GM18505 (cell line): ENCODE data around the gene PRR12.

ENCODE experiments used
- ATAC-seq: cut with Tn5 transposase; IDR thresholded peaks from one replicate; pipeline ENCODE4 v1.9.1; 2021; ENCODE audit not compliant: unreplicated experiment
- POLR2A ChIP-seq: IDR thresholded peaks from 4 replicates; pipeline ENCODE4 v1.6.1; 2011; ENCODE audit warnings: borderline replicate concordance; ENCODE audit not compliant: insufficient read depth, insufficient read length; ENCODE audit errors: extremely low read depth

The PRR12 gene

DNA sequence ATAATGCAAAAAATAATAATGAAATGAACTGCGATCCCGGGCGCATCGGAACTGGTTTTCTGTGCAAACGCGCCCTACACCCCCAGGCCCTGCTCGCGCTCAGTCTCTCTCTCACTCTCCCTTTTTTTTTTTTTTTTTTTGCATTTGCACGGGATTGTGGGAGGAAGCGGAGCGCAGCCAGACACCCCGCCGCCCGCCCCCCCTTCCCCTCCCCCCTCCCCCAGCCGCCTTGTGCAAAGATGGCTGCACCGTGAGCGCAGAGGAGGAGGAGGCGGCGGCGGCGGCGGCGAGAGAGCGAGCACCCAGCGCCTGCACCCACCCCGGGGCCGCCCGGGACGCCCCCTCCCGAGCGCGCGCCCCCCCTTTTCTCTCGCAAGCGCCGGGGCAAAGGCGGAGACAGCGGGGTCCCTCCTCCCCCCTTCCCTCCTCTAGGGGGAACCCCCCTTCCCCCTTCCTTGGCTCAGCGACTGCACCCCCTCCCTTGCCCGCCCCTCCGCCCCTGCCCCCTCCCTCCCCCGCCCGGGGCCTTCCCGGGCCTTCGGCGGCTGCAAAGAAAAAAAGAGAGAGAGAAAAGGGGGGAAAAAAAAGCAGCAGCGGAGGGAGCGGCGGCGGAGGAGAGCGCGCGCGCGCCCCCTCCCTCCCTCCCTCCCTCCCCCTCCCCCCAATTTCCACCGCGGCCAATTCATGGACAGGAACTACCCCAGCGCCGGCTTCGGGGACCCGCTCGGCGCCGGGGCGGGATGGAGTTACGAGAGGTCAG, at the start of gene PRR12:
Gene PRR12 (plus strand): TSS at position 212 of the 760 bp plus-strand sequence. CDS start 473 bp downstream, at position 685.
- TF ChIP-seq POLR2A, result no peak
- ATAC-seq, result no peak

- ATAC-seq, result no peak
- TF ChIP-seq POLR2A, result no peak
Measured at GRCh38 chr19:49541914-49542313, 49.1 kb upstream of the PRR12 start.

DNA sequence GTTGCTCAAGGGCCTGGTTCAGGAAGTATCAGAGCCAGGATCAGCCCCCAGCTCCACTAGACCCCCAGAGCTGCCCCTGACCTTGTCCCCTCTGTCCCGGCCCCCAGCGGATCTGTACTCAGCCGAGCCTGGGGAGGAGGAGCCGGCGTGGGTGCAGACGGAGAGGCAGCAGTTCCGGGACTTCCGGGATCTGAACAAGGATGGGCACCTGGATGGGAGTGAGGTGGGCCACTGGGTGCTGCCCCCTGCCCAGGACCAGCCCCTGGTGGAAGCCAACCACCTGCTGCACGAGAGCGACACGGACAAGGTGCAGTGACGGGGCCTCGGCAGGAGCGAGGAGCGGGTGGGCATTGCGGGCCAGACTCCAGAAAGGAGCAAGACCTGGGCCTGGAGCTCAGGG, 48.5 kb upstream of the PRR12 start:
- TF ChIP-seq POLR2A, result no peak
- ATAC-seq, result no peak

DNA sequence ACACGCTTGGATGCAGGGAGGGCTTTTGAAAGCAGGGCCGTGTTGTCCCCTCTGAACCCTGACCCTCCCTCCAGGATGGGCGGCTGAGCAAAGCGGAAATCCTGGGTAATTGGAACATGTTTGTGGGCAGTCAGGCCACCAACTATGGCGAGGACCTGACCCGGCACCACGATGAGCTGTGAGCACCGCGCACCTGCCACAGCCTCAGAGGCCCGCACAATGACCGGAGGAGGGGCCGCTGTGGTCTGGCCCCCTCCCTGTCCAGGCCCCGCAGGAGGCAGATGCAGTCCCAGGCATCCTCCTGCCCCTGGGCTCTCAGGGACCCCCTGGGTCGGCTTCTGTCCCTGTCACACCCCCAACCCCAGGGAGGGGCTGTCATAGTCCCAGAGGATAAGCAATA, 48.0 kb upstream of the PRR12 start:
- TF ChIP-seq POLR2A, result no peak
- ATAC-seq, result no peak

- TF ChIP-seq POLR2A, result no peak
- no peak for ATAC-seq
Measured at GRCh38 chr19:49544154-49544553, 46.8 kb upstream of the PRR12 start.

- no peak for TF ChIP-seq POLR2A
- no peak for ATAC-seq
Measured at GRCh38 chr19:49546825-49547565, 44.0 kb upstream of the PRR12 start.

GRCh38 chr19:49549045-49549444, 41.9 kb upstream of the PRR12 start:
- no peak for ATAC-seq
- no peak for TF ChIP-seq POLR2A

DNA sequence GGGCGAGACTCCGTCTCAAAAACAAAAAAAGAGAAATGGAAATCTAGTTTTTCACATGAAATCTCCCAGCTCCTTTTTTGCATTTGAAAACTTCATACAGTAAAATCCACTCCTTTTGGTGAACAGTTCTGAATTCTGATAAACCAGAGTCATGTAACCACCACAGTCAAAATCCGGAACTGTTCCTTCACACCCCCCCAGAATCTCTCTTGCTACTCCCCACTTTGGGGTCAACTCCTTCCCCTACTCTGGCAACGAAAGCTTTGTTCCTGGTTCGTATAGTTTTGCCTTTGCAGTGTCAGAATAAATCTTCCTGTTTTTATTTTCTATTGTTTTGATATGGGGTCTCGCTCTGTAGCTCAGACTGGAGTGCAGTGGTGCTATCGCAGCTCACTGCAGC, 39.5 kb upstream of the PRR12 start:
- ATAC-seq, result no peak
- no peak for TF ChIP-seq POLR2A

- no peak for TF ChIP-seq POLR2A
Measured at GRCh38 chr19:49552749-49553148, 38.2 kb upstream of the PRR12 start.

GRCh38 chr19:49553451-49554271, 37.3 kb upstream of the PRR12 start:
- ATAC-seq, result no peak
- TF ChIP-seq POLR2A, result no peak

More at GRCh38 chr19:49552749-49553148, 38.2 kb upstream of the PRR12 start:
- no peak for ATAC-seq

DNA sequence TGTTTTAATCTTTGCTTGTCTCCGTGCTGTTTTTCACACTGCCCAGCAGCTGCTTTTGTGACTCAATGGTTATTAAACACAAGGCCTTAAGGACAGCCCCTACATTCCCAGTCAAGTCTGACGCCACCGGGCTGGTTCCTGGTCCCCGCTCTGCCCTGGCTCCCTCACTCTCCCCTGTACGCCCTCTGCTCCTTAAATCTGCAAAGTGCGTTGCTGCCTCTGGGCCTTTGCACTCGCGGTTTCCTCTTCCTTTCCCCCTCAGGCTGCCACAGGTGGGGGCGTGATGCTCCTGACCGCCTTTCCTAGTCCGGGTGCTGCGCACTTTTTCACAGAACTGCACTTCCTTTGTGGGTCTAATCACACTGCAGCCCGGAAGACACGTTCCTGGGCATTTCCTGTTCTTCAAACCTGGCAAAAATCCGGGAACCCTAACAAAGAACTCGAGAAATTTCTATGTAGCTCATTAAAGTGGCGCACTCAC, 36.2 kb upstream of the PRR12 start:
- TF ChIP-seq POLR2A, result no peak

GRCh38 chr19:49555600-49556411, 35.2 kb upstream of the PRR12 start:
- no peak for ATAC-seq
- no peak for TF ChIP-seq POLR2A

More for the DNA sequence above, 36.2 kb upstream of the PRR12 start:
- ATAC-seq, result no peak
